ENCODE measurements around the gene RPSA. TPM values are rescaled to one million over a fixed set of nuclear protein-coding genes. Genes with fewer than 3 reads are reported as not detected.

RPSA gene
- 1,881 and 1,898 TPM in 2 replicates for total RNA-seq

GRCh38 chr3:39406368-39407258, at the start of gene RPSA:
TSS of gene RPSA (plus strand) at chr3:39406720. CDS start at chr3:39407654, 934 bp downstream.

GRCh38 chr3:39383045-39383880, 23.3 kb upstream of the RPSA start, which contains the start of gene SLC25A38:
TSS of gene SLC25A38 (plus strand) at chr3:39383370. CDS start at chr3:39383725, 355 bp downstream.

Other genes with a start within 250 kb of the RPSA start
- gene XIRP1, start 214.1 kb upstream of the RPSA start, total RNA-seq, result under 0.01 TPM in 1 of 2 replicates, not detected in the other
- not detected in 2 replicates for gene CX3CR1, start 126.7 kb upstream of the RPSA start, total RNA-seq
- not detected in 2 replicates for gene CCR8, start 77.0 kb upstream of the RPSA start, total RNA-seq
- 17.3 and 19.9 TPM in 2 replicates for gene SLC25A38, start 23.4 kb upstream of the RPSA start, total RNA-seq
- under 0.01 TPM in 1 of 2 replicates, not detected in the other for gene MOBP, start 61.0 kb downstream of the RPSA start, total RNA-seq

Data from bronchial smooth muscle cell (primary cell).